Peyer's patch (tissue), 4 donors: ENCODE data around the gene CD53.

ENCODE experiments used
- CTCF ChIP-seq, 6 experiments: fragments of 450-650 bp in 4 of 6; fragments of 200-600 bp in 2 of 6; sonication (generic) in 1 of 6; IDR thresholded peaks; one replicate each; pipeline ENCODE4 v1.5.1; 2017 to 2019; ENCODE audit warnings: antibody characterized with exemption in 6 of 6, mild to moderate bottlenecking in 3 of 6, moderate library complexity in 1 of 6
- POLR2A ChIP-seq, 2 donors: fragments of 450-650 bp; IDR thresholded peaks; one replicate each; pipeline ENCODE4 v1.5.1; 2017; ENCODE audit warnings: antibody characterized with exemption in 2 of 2, mild to moderate bottlenecking in 2 of 2, moderate library complexity in 2 of 2

GRCh38 chr1:110916274-110916668 is 43.3 kb downstream of the CD53 start:
- TF ChIP-seq CTCF (IDR thresholded peaks at IDR 0.05) (no peak), POLR2A (IDR thresholded peaks at IDR 0.05) (no peak)
